Measurements from ENCODE around the gene C22orf31.

Gene C22orf31

GRCh38 chr22:29080106-29080975 lies 18.7 kb upstream of the C22orf31 start:
- DNase-seq = peak; percentile 67

GRCh38 chr22:29079218-29079901 lies 17.7 kb upstream of the C22orf31 start:
- peak; percentile 65 for DNase-seq

GRCh38 chr22:29078869-29079207 lies 17.2 kb upstream of the C22orf31 start:
- no peak for DNase-seq

GRCh38 chr22:29078036-29078868 lies 16.6 kb upstream of the C22orf31 start:
- DNase-seq = no peak

GRCh38 chr22:29074276-29074772 lies 12.7 kb upstream of the C22orf31 start:
- no peak for DNase-seq

GRCh38 chr22:29073618-29074275 lies 12.1 kb upstream of the C22orf31 start:
- no peak for DNase-seq

GRCh38 chr22:29072979-29073617 lies 11.5 kb upstream of the C22orf31 start, which contains the start of gene KREMEN1:
KREMEN1 (plus strand) TSS chr22:29073035; CDS start chr22:29073131, 96 bp downstream.
- DNase-seq = no peak

- peak; percentile 44 for DNase-seq
Measured at GRCh38 chr22:29072193-29072978, 10.8 kb upstream of the C22orf31 start.

- DNase-seq = peak; percentile 23
Measured at GRCh38 chr22:29071261-29072045, 9.8 kb upstream of the C22orf31 start.

GRCh38 chr22:29070490-29070889 lies 8.9 kb upstream of the C22orf31 start:
- no peak for DNase-seq

GRCh38 chr22:29069463-29069862 lies 7.8 kb upstream of the C22orf31 start:
- DNase-seq = no peak

GRCh38 chr22:29065468-29066190 lies 4.0 kb upstream of the C22orf31 start:
- no peak for DNase-seq

- no peak for DNase-seq
Measured at GRCh38 chr22:29062286-29062821, 723 bp upstream of the C22orf31 start.

GRCh38 chr22:29060931-29061330 lies 700 bp downstream of the C22orf31 start:
- no peak for DNase-seq

GRCh38 chr22:29060251-29060869 lies 1.3 kb downstream of the C22orf31 start:
- DNase-seq = no peak

GRCh38 chr22:29056472-29056871 lies 5.2 kb downstream of the C22orf31 start:
- no peak for DNase-seq

- DNase-seq = no peak
Measured at GRCh38 chr22:29055192-29055830, 6.3 kb downstream of the C22orf31 start.

- DNase-seq = no peak
Measured at GRCh38 chr22:29054251-29054767, 7.3 kb downstream of the C22orf31 start.

All from NCI-H1694 (cell line).